Fibroblast of lung (primary cell): ENCODE data around the gene TMEM178B.

Experiments
- CTCF ChIP-seq, 2 donors: IDR thresholded peaks in 1 of 2; conservative IDR thresholded peaks in 1 of 2; 1 replicate in 1 of 2; 2 replicates in 1 of 2; pipeline ENCODE4 v1.5.1; 2011 to 2012; ENCODE audit warnings: low read length in 2 of 2, control low read depth in 1 of 2, inconsistent platforms in 1 of 2, low read depth in 1 of 2, mild to moderate bottlenecking in 1 of 2
- EZH2 ChIP-seq: IDR thresholded peaks from 2 replicates; pipeline ENCODE4 v1.5.1; 2012; ENCODE audit warnings: low read length, control low read depth, mild to moderate bottlenecking; ENCODE audit errors: missing control alignments

- TF ChIP-seq CTCF (conservative IDR thresholded peaks at IDR 0.05 in 1 of 2, IDR thresholded peaks at IDR 0.05 in 1 of 2; ENCODE audit: low read depth in 1 of 2, low read length in 2 of 2) (no peak), EZH2 (no peak)
Observed at GRCh38 chr7:141151746-141152145, 77.9 kb downstream of the TMEM178B start.
